ENCODE results near the gene PLPP3.
"Not testable (repeated sequence)": the region's sequence is repeated elsewhere in the genome, so short reads cannot be mapped to it uniquely, and the experiment has no call there.

GRCh38 chr1:56610097-56610496, 30.7 kb upstream of the PLPP3 start:
- not testable (repeated sequence) for TF ChIP-seq POLR2A (IDR thresholded peaks at IDR 0.05; ENCODE audit: borderline replicate concordance, extremely low read depth, insufficient read depth, insufficient read length); YY1 (IDR thresholded peaks at IDR 0.05; ENCODE audit: extremely low read depth, insufficient replicate concordance, low read depth, low read length); CEBPB (IDR thresholded peaks at IDR 0.05; ENCODE audit: low read depth); EZH2phosphoT487 (IDR thresholded peaks at IDR 0.05; ENCODE audit: borderline replicate concordance); REST (IDR thresholded peaks at IDR 0.05; ENCODE audit: low read depth); EZH2 (IDR thresholded peaks at IDR 0.05); RAD21 (IDR thresholded peaks at IDR 0.05; ENCODE audit: low read depth); TCF7L2 (IDR thresholded peaks at IDR 0.05; ENCODE audit: borderline replicate concordance, extremely low read depth, insufficient read depth, insufficient read length); ZFX (IDR thresholded peaks at IDR 0.05); SP1 (IDR thresholded peaks at IDR 0.05; ENCODE audit: low read depth)
- TF ChIP-seq, protein P1, sequence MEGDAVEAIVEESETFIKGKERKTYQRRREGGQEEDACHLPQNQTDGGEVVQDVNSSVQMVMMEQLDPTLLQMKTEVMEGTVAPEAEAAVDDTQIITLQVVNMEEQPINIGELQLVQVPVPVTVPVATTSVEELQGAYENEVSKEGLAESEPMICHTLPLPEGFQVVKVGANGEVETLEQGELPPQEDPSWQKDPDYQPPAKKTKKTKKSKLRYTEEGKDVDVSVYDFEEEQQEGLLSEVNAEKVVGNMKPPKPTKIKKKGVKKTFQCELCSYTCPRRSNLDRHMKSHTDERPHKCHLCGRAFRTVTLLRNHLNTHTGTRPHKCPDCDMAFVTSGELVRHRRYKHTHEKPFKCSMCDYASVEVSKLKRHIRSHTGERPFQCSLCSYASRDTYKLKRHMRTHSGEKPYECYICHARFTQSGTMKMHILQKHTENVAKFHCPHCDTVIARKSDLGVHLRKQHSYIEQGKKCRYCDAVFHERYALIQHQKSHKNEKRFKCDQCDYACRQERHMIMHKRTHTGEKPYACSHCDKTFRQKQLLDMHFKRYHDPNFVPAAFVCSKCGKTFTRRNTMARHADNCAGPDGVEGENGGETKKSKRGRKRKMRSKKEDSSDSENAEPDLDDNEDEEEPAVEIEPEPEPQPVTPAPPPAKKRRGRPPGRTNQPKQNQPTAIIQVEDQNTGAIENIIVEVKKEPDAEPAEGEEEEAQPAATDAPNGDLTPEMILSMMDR (IDR thresholded peaks at IDR 0.05 in 2 of 3, conservative IDR thresholded peaks at IDR 0.05 in 1 of 3; ENCODE audit: borderline replicate concordance in 1 of 3, insufficient read depth in 1 of 3, low read depth in 2 of 3, low read length in 2 of 3): not testable (repeated sequence)
- TF ChIP-seq, protein P2, sequence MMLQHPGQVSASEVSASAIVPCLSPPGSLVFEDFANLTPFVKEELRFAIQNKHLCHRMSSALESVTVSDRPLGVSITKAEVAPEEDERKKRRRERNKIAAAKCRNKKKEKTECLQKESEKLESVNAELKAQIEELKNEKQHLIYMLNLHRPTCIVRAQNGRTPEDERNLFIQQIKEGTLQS (IDR thresholded peaks at IDR 0.05): not testable (repeated sequence)
